HG02678 (cell line): ENCODE results near the gene KCNMA1.

Experiments
- ATAC-seq: cut with Tn5 transposase; IDR thresholded peaks from one replicate; pipeline ENCODE4 v1.9.1; 2021; ENCODE audit warnings: mild to moderate bottlenecking, moderate library complexity; ENCODE audit not compliant: unreplicated experiment

KCNMA1 gene

DNA sequence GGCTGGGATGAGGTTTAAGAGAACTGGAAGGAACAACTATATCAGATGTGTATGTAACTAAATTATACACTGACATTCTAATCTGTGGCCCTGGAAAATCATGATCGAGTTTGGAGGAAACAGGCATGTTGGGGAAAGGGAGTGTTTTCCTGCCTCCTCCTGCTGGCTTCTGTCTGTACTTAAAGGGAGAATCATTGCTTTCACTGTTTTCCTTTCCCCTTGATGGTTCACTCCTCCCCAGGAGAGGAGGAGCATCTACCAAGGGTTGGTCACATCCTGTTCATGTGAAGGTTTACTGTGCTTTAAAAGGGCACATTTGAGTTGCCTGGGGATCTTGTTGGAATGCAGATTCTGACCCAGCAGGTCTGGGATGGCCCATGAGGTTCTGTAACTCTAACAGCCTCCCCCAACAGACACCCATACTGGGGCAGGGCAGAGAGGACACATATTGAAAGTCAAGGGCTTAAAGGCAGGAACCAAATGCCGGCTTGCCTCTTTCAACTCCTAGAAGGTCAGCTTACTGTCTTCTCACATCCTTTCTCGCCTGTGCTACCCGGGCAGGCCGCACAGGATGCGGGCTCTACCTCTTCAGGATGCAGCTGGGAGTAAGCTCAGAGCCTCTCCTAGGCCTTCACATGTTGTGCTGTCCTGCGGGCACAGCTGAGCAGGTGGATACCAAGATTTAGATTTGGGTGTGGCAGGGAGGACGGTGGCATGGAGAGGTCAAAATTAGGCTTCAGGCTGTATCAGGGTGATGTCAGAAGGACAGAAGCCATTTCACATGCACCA, 694.8 kb downstream of the KCNMA1 start:
- no peak for ATAC-seq

DNA sequence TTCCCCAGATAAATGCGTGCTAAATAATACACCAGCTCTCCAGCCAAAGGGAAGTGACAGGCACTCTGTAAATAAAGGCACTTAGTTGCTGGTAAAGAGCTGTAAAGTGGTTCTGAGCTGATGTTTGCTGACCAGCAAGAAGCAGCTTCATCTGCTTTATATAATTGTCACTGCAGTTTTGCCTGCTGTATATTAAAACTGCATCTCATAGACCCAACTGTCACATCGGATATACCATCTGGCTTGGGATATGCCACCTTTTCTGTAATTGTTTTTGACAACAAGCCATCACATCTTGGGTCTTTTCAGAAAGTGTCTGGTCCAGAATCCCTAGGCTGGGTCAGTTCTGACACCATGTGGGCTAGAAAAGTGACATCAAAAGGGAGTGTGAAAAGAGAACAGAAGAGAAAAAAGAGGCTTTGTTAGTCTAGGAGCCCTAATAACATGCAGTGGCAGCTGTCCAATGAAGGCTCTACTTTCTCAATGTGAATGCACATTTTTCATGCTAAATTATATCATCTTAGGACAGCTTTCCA, 697.6 kb downstream of the KCNMA1 start:
- ATAC-seq, result no peak

DNA sequence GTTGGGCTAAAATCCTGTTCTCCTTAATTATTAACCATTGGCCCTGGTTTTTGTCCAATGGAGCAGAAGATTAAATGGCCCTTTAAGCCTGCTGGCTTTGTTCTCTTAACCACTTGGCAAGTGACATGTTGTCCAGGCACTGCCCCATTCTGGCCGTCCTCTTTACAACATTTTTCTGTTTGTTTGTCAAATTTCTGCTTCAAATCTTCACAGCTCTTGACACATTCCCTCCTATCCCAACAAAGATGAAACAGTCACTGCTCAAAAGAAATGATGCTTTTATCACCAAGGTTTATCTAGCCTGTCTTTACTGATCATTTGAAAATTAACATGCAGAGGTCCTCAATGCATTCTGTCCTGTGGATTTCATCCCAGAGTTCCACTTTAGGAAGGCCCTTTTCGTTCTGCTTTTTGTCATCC, 700.4 kb downstream of the KCNMA1 start:
- no peak for ATAC-seq

DNA sequence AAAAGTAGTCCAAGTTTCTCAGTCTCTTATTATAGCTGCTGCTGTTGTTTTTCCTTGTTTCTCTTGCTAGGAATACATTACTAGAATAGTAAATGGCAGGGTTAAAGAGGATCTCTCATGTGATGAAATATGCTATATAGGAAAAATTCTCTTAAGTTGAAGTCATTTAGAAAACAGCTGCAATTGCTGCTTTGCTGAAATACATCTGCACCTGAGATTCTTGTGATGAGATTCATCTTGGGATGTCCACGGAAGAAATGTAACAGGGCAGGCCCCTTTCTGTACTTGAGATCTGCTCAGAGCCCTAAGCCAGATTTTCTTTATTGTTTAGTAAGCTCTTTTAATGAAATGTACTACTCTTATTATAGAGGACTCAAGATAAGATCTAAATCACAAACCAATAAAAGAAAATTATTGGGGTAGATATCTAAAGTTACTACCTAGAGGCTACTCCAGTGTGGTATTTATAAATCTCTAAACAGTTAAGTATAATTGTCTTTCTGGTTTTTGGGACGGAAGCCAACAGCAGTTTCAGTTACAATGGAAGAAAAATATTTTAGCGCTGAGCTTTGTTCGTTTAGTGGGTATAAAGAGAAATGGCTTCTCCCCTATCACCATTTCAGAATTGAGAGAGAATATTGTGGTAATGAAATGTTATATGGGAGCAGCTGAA, 701.5 kb downstream of the KCNMA1 start:
- no peak for ATAC-seq

GRCh38 chr10:76928565-76928964, 709.0 kb downstream of the KCNMA1 start:
- no peak for ATAC-seq

DNA sequence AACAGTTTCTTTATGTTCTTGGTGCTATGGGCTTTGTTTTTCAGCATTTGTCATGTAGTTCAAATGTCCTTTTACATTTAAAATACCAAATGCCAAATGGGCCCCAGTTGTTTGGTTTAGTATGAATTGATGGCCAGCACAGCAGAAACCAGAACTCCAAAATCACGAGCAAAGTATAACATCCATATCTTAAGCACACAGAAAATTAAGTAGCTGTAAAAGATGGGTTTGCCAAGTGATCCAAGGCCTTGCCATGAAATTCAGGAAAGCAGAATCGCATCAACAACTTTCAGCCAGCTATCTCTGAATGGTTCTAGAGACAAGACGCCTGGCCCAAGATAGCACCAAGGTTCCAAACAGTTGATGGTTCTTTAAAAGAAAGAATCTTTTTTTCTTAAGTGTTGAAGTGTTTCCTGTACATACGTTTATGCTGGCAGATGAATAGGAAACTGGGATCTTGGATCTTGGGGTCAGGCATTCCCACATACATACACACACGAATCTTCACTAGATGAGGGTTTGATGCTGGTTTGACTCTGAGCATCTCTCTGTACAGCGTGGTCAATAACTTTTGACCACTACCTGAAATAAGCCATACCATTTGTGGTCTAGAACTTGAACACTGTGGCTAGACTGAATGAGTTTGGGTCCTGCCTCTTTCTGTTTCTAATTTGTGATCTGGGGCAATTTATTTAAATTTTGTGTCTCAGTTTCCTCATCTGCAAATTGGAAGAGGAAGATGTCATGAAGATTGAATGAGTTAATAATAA, 711.8 kb downstream of the KCNMA1 start:
- no peak for ATAC-seq

DNA sequence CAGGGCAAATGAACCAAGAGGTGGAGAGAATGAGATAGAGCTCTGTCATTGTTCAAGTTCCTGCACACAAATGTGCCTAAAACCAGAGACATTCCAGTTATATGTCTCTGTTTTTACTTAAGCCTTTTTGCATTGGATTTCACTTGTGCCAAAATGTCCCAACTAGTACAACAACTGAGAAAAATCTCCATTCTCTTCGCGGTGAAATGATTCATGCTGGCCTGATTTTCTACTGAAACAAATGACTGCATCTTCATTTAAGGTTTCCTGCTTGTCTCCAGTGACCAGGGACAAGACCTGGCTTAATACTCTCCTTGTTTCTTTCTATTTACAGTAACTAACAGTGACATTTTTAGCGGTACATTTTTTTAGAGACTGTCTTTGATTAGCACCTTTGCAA, 714.9 kb downstream of the KCNMA1 start:
- ATAC-seq, result no peak

GRCh38 chr10:76921383-76922010, 716.1 kb downstream of the KCNMA1 start:
- ATAC-seq, result no peak

DNA sequence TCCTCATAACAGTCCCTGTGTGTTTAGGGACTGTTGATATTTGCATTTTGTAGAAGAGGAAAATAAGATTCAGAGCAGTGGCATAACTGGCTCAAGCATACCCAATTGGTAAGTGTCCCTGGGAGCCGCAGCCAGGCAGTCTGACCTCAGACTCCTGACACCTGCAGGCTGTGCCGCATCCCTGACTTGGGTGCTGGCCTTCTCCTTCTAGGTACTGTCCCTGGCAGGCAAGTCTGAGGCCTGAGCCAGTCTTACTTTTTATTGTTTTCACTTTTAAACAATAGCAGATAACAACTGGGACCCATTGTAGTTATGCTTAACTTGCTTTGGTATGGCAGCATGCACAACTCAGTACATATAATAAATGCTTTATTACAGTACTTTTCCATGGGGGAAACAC, 717.0 kb downstream of the KCNMA1 start:
- ATAC-seq, result no peak

DNA sequence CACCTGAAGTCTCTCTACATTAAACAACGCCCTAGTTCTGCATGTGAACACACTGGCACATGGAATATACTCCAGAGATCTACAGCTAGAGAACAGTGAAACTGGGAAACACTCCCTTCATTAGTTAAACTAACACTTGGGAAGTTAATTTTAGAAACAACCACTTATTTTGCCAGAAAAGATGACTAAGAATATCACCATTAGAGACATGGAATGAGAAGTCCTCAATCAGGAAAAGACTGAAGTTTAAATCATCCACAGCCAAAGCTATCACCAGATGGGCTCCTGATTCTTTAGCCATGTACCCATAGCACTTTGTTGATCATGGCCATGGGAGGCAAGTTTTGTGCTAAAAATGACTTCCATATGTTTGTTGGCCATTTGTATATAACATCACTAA, 719.5 kb downstream of the KCNMA1 start:
- no peak for ATAC-seq

GRCh38 chr10:76917071-76917470, 720.5 kb downstream of the KCNMA1 start:
- ATAC-seq, result no peak

- ATAC-seq, result no peak
Observed at GRCh38 chr10:76916536-76916935, 721.1 kb downstream of the KCNMA1 start.

- no peak for ATAC-seq
Observed at GRCh38 chr10:76915316-76915715, 722.3 kb downstream of the KCNMA1 start.

DNA sequence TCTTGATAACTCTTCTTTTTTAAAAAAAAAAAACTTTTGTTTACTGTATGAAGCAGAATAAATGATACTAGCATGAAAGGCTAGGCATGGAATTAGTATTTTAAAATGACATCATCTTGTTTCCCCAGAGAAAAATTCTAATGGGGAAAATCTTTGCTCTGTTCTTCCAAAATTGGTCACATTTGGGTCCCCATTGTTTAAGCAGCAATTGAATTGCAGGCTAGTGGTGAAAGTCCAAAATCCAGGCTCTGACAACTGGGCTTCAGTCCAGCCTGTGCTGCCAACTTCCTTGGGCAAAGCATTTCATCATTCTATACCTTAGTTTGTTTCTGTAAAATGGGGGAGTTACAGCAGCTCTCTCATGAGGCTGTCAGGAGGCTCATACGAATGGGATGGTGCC, 726.4 kb downstream of the KCNMA1 start:
- no peak for ATAC-seq

GRCh38 chr10:76910184-76910962, 727.2 kb downstream of the KCNMA1 start:
- ATAC-seq, result no peak

GRCh38 chr10:76906256-76906655, 731.4 kb downstream of the KCNMA1 start:
- no peak for ATAC-seq

DNA sequence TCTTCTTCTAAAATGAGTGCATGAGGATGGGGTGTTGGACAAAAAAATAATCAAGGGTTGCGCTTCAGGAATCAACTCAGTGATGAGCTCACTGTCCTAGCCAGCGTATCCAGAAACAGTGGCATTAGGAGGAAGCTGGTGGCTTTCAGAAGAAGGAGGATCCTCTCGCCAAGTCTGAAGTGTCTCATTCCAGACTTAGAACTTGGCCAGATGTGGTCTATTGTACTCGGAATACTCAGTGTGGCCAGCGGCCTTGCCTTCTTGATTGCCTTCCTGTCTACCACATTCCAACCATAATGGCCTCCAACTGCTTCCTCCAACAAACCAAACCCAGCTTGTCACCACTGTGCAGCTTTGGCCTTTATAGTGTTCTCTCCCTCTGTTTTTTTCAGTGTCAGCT, 732.4 kb downstream of the KCNMA1 start:
- no peak for ATAC-seq

GRCh38 chr10:76903387-76903945, 734.1 kb downstream of the KCNMA1 start:
- no peak for ATAC-seq

DNA sequence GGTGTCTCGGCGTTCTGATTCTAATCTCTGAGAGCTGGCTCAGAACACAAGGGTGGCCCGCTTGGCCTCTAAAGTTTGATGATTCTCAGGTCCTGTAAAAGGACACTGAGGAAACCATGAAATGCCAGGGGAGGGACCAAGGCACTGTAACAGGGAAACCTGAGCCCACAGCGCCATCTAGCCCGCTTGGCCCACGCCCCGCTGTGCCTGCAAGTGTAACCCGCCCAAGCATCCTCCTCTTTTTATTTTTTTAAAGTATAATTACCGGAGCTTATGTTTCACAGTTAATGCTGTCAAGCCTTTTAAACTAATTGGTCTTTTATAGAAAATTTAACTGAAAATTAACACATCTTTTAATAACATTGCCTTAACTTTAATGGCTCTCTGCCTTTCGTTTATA, 734.7 kb downstream of the KCNMA1 start:
- no peak for ATAC-seq

- ATAC-seq, result no peak
Observed at GRCh38 chr10:76901701-76902100, 735.9 kb downstream of the KCNMA1 start.
